Measurements from ENCODE around the gene RASGRP4.

The RASGRP4 gene

GRCh38 chr19:38387550-38388348, 38.3 kb downstream of the RASGRP4 start, which contains the start of gene GGN:
Gene GGN, minus strand, starts transcription at chr19:38388034. Its CDS starts 773 bp downstream, at chr19:38387261.
- DNase-seq: peak; percentile 68

- DNase-seq: no peak
Observed at GRCh38 chr19:38386971-38387549, 39.0 kb downstream of the RASGRP4 start.

- DNase-seq: no peak
Observed at GRCh38 chr19:38386300-38386970, 39.6 kb downstream of the RASGRP4 start.

- no peak for DNase-seq
Observed at GRCh38 chr19:38385804-38386257, 40.2 kb downstream of the RASGRP4 start.

DNA sequence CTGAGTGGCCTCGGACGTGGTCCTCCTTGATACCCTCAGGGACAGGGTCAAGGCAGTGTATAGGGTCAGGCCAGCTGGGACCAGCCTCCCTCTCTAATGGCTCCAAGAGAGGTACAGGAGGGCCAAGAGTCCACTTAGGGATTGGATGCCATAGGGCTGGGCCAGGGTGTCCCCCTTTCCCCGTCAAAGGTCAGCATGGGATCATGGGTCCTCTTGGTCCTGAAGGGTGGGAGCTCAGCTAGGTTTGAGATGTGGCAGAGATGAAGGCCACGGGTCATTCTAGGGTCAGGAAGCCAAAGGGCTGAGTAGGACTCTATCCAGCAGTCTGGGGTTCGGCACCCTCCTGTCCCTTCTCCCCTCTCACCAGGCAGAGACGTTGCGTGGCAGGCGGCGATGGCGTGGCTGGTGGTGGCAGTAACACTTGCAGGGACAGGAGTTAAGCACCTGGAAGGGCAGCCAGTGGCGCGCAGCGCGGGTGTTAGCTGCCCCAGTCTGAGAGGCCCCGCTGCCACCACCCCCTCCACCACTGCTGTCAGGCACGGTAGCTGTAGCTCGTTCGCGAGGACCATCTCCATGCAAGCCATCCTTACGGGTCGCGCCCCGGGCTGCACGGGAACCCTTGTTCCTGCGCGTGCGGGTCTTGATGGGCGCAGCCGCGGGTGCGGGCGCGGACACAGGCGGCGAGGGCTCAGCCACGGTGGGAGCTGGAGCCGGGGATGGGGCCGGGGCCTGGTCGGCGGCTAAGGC, 40.8 kb downstream of the RASGRP4 start:
- no peak for DNase-seq

GRCh38 chr19:38384209-38385027, 41.6 kb downstream of the RASGRP4 start:
- DNase-seq: no peak

DNA sequence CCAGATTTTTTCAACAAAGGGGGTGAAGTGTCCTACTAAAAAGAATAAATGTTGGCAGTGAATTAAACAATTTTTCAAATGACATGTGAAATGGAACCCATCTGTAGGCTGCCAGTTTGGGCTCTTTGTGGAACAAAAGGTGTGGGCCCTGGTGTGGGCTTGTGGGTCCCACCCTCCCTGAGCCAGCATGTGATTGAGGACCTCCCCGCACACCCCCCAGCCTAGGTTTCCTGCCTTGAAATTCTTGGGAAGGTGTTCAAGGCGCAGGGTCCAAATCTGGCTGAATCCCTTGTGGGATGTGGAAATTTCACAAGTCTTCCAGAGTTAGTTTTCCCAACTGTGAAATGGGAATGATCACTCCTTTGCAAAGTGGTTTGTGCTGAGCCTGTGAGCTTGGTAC, 42.3 kb downstream of the RASGRP4 start:
- DNase-seq: no peak

DNA sequence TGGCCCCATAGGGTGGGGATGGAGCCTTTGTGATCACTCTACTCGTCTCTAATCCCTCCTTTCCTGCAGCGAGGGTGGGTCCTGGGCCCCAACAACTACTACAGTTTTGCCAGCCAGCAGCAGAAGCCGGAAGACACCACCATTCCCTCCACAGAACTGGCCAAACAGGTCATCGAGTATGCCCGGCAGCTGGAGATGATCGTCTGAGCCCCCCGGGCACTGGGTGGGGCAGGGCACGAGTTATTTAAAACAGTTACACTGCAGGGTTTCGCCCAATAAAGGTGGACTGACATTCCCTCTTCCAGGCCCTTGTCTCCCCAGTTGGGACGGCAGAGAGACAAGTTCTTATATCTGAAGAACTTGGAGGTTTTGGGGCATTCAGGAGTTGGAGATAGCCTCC, 42.8 kb downstream of the RASGRP4 start:
- DNase-seq: no peak

GRCh38 chr19:38381138-38381537, 44.9 kb downstream of the RASGRP4 start:
- DNase-seq: no peak

GRCh38 chr19:38378866-38379265, 47.2 kb downstream of the RASGRP4 start:
- no peak for DNase-seq

DNA sequence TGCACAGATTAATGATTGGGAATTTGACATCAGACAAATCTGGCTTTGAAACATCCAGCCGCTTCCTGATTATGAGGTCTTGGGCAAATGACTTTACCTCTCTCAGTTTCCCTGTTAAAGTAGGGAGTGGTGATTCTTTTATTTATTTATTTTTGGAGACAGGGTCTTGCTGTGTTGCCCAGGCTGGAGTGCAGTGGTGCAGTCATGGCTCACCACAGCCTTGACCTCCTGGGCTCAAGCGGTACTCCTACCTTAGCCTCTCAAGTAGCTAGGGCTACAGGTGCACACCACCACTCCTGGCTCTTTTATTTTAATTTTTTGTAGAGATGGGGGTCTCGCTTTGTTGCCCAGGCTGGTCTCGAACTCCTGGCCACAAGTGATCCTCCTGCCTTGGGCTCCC, 49.0 kb downstream of the RASGRP4 start:
- DNase-seq: no peak

- DNase-seq: no peak
Observed at GRCh38 chr19:38376576-38376975, 49.4 kb downstream of the RASGRP4 start.

GRCh38 chr19:38375748-38376147, 50.3 kb downstream of the RASGRP4 start:
- no peak for DNase-seq

DNA sequence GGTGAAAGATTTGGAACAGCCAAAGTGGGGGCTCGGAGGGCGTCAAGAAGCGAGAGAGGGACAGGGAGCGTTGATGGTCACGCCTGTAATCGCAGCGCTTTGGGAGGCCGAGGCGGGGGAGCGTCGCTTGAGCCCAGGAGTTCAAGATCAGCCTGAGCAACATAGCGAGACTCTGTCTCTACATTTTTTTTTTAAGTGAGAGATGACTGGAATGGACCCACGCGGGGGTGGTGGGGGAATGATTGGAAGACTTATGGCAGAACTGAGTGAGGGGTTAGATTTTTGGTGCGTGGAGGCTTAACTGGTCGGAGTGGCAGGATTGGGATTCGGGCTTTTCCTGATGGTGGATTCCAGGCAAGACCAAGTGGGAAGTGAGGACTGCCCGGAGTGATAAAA, 50.9 kb downstream of the RASGRP4 start:
- no peak for DNase-seq

DNA sequence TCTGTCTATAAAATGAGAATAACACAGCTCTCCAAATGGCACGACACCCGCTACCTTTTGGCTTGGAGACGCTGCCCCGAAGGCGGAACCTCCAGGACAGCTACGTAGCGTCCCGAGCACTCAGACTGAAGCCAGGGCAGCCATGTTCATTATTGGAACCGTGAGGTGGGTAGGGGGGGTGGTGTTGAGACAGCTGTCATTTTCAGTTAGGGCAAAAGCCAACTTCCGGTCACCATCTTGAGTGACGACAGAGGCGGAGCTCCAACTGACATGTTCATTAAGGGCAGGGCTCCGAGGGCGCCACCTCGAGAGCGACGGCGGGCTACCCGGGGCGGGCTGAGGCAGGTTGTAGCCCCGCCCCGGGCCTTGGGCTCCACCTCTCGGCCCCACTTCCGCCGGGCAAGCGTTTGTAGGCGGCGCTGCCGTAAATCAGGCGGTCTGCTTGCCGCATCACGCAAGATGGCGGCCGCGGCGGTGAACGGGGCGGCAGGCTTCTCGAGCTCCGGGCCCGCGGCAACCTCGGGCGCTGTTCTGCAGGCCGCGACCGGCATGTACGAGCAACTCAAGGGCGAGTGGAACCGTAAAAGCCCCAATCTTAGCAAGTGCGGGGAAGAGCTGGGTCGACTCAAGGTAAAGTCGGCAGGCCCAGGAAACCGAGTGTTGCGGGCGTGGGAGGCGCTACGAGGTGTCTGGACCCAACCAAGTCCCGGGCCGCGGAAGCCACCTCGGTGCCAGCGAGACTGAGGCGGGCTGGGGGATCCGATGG, 51.5 kb downstream of the RASGRP4 start, which contains the start of gene PSMD8:
PSMD8 (plus strand) TSS at position 240 of the 766 bp plus-strand sequence; CDS start at position 271, 31 bp downstream.
- peak; percentile 98 for DNase-seq

GRCh38 chr19:38373907-38374331, 52.1 kb downstream of the RASGRP4 start:
- DNase-seq: no peak

DNA sequence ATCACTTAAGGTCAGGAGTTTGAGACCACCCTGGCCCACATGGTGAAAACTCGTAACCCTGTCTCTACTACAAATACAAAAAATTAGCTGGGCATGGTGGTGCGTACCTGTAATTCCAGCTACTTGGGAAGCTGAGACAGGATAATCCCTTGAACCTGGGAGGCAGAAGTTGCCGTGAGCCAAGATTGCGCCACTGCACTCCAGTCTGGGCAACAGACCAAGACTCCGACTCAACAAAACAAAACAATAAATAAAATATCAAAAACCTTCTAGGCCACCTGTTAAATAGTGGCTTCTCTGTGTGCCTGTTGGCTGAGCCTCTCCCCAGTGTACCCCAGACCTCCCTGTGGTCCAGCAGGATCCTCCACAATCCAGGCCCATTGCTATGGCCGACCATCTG, 54.9 kb downstream of the RASGRP4 start:
- DNase-seq: no peak

DNA sequence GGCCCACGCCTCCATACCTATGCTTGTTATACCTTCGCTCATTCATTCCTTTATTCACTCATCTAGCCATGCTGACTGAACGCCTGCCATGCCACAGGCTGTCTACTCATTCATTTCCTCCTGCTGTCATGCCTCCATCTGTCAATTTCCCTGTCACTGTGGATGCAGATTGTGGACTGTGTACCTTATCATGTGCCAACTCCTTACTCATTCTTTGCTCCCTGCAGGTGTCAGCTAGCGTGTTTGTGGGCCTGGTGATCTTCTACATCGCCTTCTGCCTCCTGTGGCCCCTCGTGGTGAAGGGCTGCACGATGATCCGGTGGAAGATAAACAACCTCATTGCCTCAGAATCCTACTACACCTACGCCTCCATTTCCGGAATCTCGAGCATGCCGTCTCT, 55.7 kb downstream of the RASGRP4 start:
- DNase-seq: no peak

- no peak for DNase-seq
Observed at GRCh38 chr19:38369584-38369983, 56.4 kb downstream of the RASGRP4 start.

GRCh38 chr19:38367041-38367440, 59.0 kb downstream of the RASGRP4 start:
- no peak for DNase-seq

Measured in activated effector memory CD4-positive, alpha-beta T cell treated with Interleukin-2 at 50 U/mL for 16 hours (primary cell).